DOHH2 (cell line): ENCODE measurements around the gene SMAD2.

ENCODE experiments used
- H3F3A ChIP-seq: fragments of 200-600 bp; sonication (generic), shearing (Covaris generic); 2 replicates; pipeline ENCODE4 v1.6.0; 2016; ENCODE audit warnings: antibody characterized with exemption, mild to moderate bottlenecking; ENCODE audit not compliant: control insufficient read depth, insufficient read depth
- H3K27ac ChIP-seq: fragments of 200-600 bp; sonication (generic); 2 replicates; pipeline ENCODE4 v1.5.1; 2014; ENCODE audit warnings: low read depth, mild to moderate bottlenecking, low read length, moderate library complexity
- H3K27me3 ChIP-seq: fragments of 200-600 bp; sonication (generic); 2 replicates; pipeline ENCODE4 v1.6.1; 2014; ENCODE audit warnings: mild to moderate bottlenecking, low read length, mixed read lengths; ENCODE audit not compliant: control insufficient read depth
- H3K36me3 ChIP-seq: fragments of 200-600 bp; sonication (generic); 2 replicates; pipeline ENCODE4 v1.6.1; 2014; ENCODE audit warnings: mild to moderate bottlenecking, low read length, moderate library complexity, mixed read lengths; ENCODE audit not compliant: control insufficient read depth
- H3K4me1 ChIP-seq: fragments of 200-600 bp; sonication (generic); 2 replicates; pipeline ENCODE4 v1.6.1; 2014; ENCODE audit warnings: mild to moderate bottlenecking, low read length, mixed read lengths; ENCODE audit not compliant: control insufficient read depth
- H3K4me2 ChIP-seq: fragments of 200-600 bp; sonication (generic); 2 replicates; pipeline ENCODE4 v1.6.0; 2014; ENCODE audit warnings: mild to moderate bottlenecking, low read length, moderate library complexity
- H3K4me3 ChIP-seq: fragments of 200-600 bp; sonication (generic); 2 replicates; pipeline ENCODE4 v1.5.1; 2014; ENCODE audit warnings: mild to moderate bottlenecking, low read length, mixed read lengths
- H3K79me2 ChIP-seq: fragments of 200-600 bp; sonication (generic); 2 replicates; pipeline ENCODE4 v1.6.1; 2014; ENCODE audit warnings: mild to moderate bottlenecking, low read length, mixed read lengths; ENCODE audit not compliant: control insufficient read depth
- H3K9me2 ChIP-seq: fragments of 200-600 bp; sonication (generic); replicated peaks from 2 replicates; pipeline ENCODE4 v1.6.1; 2014; ENCODE audit warnings: mild to moderate bottlenecking, low read length, mixed read lengths; ENCODE audit not compliant: control insufficient read depth
- H3K9me3 ChIP-seq: fragments of 200-600 bp; sonication (generic); 2 replicates; pipeline ENCODE4 v1.6.1; 2014; ENCODE audit warnings: antibody characterized with exemption, low read length, mixed read lengths; ENCODE audit not compliant: control insufficient read depth, insufficient read depth
- H4K20me1 ChIP-seq: fragments of 200-600 bp; sonication (generic); 2 replicates; pipeline ENCODE4 v1.6.0; 2014; ENCODE audit warnings: low read depth, mild to moderate bottlenecking, antibody characterized with exemption, low read length, moderate library complexity; ENCODE audit not compliant: control insufficient read depth, insufficient read depth
- EZH2phosphoT487 ChIP-seq: fragments of 200-600 bp; sonication (generic); IDR thresholded peaks from 2 replicates; pipeline ENCODE4 v1.6.1; 2017; ENCODE audit warnings: borderline replicate concordance, mild to moderate bottlenecking, antibody characterized with exemption, low read length, moderate library complexity, mixed read lengths
- TF ChIP-seq, protein P1 (sequence below): fragments of 200-600 bp; sonication (generic); IDR thresholded peaks from one replicate; pipeline ENCODE4 v1.5.1; 2014; ENCODE audit warnings: antibody characterized with exemption, mild to moderate bottlenecking, low read depth, low read length; ENCODE audit not compliant: poor library complexity, severe bottlenecking

The SMAD2 gene

GRCh38 chr18:47802802-47803201, 127.7 kb downstream of the SMAD2 start:
- no peaks in the 10 kb centered on the region for H3K4me1 ChIP-seq
- H3K27ac ChIP-seq, result no peak overlapping the region
- H3K36me3 ChIP-seq, result no peaks in the 10 kb centered on the region
- no peaks in the 10 kb centered on the region for H3K9me2 ChIP-seq
- no peaks in the 10 kb centered on the region for H3F3A ChIP-seq
- TF ChIP-seq, protein P1, sequence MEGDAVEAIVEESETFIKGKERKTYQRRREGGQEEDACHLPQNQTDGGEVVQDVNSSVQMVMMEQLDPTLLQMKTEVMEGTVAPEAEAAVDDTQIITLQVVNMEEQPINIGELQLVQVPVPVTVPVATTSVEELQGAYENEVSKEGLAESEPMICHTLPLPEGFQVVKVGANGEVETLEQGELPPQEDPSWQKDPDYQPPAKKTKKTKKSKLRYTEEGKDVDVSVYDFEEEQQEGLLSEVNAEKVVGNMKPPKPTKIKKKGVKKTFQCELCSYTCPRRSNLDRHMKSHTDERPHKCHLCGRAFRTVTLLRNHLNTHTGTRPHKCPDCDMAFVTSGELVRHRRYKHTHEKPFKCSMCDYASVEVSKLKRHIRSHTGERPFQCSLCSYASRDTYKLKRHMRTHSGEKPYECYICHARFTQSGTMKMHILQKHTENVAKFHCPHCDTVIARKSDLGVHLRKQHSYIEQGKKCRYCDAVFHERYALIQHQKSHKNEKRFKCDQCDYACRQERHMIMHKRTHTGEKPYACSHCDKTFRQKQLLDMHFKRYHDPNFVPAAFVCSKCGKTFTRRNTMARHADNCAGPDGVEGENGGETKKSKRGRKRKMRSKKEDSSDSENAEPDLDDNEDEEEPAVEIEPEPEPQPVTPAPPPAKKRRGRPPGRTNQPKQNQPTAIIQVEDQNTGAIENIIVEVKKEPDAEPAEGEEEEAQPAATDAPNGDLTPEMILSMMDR, result no peak
- TF ChIP-seq EZH2phosphoT487, result no peak
- H3K4me3 ChIP-seq, result no peak overlapping the region
- H3K27me3 ChIP-seq, result peaks cover 7% of the 10 kb centered on the region; the same call in 1 of the 2 replicates
- H3K4me2 ChIP-seq, result no peak overlapping the region
- no peaks in the 10 kb centered on the region for H3K79me2 ChIP-seq
- H4K20me1 ChIP-seq, result no peaks in the 10 kb centered on the region
- no peaks in the 10 kb centered on the region for H3K9me3 ChIP-seq

DNA sequence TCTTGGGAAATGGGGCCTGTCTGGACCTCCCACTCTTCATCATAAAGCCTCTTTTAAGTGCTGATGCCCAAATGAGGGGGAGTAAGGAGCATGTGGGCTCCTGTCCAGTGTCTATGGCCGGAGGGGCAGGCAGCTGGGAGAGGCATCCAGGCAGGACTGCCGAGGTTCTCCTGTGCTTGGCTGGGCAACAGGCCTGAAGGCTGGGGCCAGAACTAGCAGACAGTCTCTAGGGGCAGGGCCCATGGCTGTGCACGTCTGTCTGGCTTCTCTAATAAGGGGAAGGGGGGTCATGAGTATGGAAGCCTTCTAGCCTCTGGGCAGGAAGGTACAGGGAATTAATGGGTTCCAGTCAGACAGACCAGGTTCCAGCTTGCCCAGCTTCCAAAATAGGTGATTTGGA, 128.6 kb downstream of the SMAD2 start:
- Histone ChIP-seq H3F3A (no peaks in the 10 kb centered on the region), H3K79me2 (no peaks in the 10 kb centered on the region), H4K20me1 (no peaks in the 10 kb centered on the region), H3K4me3 (no peak overlapping the region), H3K36me3 (no peaks in the 10 kb centered on the region), H3K4me1 (no peaks in the 10 kb centered on the region), H3K27ac (no peak overlapping the region), H3K4me2 (no peak overlapping the region), H3K27me3 (peaks cover 7% of the 10 kb centered on the region; the same call in 1 of the 2 replicates), H3K9me2 (no peaks in the 10 kb centered on the region), H3K9me3 (no peaks in the 10 kb centered on the region)
- no peak for TF ChIP-seq EZH2phosphoT487
- TF ChIP-seq, protein P1, result no peak

GRCh38 chr18:47800756-47801155, 129.7 kb downstream of the SMAD2 start:
- Histone ChIP-seq H3K27me3 (peaks cover 7% of the 10 kb centered on the region; the same call in 1 of the 2 replicates), H3F3A (no peaks in the 10 kb centered on the region), H3K4me3 (no peak overlapping the region), H4K20me1 (no peaks in the 10 kb centered on the region), H3K36me3 (no peaks in the 10 kb centered on the region), H3K79me2 (no peaks in the 10 kb centered on the region), H3K9me3 (no peaks in the 10 kb centered on the region), H3K4me2 (no peak overlapping the region), H3K9me2 (no peaks in the 10 kb centered on the region), H3K27ac (no peak overlapping the region), H3K4me1 (no peaks in the 10 kb centered on the region)
- TF ChIP-seq, protein P1, result no peak
- TF ChIP-seq EZH2phosphoT487, result no peak

DNA sequence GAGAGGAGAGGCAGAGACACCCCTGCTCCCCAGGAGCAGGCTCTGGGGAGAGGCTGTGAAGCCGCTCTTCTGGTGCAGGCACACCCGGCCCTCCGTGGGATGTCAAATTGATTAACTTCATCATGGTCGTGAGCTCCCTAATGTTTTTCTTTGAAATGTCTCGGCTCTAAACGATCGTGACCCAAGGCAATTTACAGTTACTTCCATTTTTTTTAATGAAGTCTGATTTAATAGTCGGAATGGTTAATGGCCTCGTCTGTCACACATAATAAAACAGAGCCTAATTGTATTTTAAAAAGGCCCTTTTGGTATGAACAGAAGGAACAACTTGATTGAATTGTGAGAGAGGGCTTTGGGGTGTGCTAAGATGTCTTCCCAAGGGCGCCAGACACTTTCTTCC, 130.2 kb downstream of the SMAD2 start:
- no peaks in the 10 kb centered on the region for H3K79me2 ChIP-seq
- no peaks in the 10 kb centered on the region for H3K36me3 ChIP-seq
- no peak overlapping the region for H3K4me3 ChIP-seq
- H3K4me1 ChIP-seq, result no peaks in the 10 kb centered on the region
- H3K9me2 ChIP-seq, result no peaks in the 10 kb centered on the region
- no peaks in the 10 kb centered on the region for H4K20me1 ChIP-seq
- H3K27me3 ChIP-seq, result peaks cover 7% of the 10 kb centered on the region; the same call in 1 of the 2 replicates
- no peaks in the 10 kb centered on the region for H3F3A ChIP-seq
- no peak overlapping the region for H3K27ac ChIP-seq
- H3K9me3 ChIP-seq, result no peaks in the 10 kb centered on the region
- TF ChIP-seq, protein P1, result no peak
- no peak for TF ChIP-seq EZH2phosphoT487
- H3K4me2 ChIP-seq, result no peak overlapping the region
